ENCODE results near the gene HOXB4.

GRCh38 chr17:48550502-48551213 lies 27.5 kb downstream of the HOXB4 start:
- TF ChIP-seq POLR2A (IDR thresholded peaks at IDR 0.05) (no peak), CTCF (IDR thresholded peaks at IDR 0.05) (no peak)
